ENCODE measurements around the gene SLC25A48. TPM values are rescaled to one million over a fixed set of nuclear protein-coding genes. Genes with fewer than 3 reads are reported as not detected.

SLC25A48 gene
- total RNA-seq, 1 donor from 2014 or later = not detected

GRCh38 chr5:135813758-135814157 lies 20.7 kb upstream of the SLC25A48 start:
- no peaks in the 10 kb centered on the region for H3K27me3 Mint-ChIP-seq (ENCODE audit: unreplicated experiment)
- H3K4me3 Mint-ChIP-seq (ENCODE audit: unreplicated experiment) = no peak overlapping the region
- H3K9me3 Mint-ChIP-seq (ENCODE audit: unreplicated experiment) = no peaks in the 10 kb centered on the region
- no peaks in the 10 kb centered on the region for H3K4me1 Mint-ChIP-seq (ENCODE audit: unreplicated experiment)
- no peak overlapping the region for H3K27ac Mint-ChIP-seq (ENCODE audit: unreplicated experiment)
- no peaks in the 10 kb centered on the region for H3K36me3 Mint-ChIP-seq (ENCODE audit: low read depth, unreplicated experiment)
- no peak for DNase-seq (ENCODE audit: low spot score)
- no peak for TF ChIP-seq CTCF (IDR thresholded peaks at IDR 0.05; ENCODE audit: unreplicated experiment)

GRCh38 chr5:135814316-135814715 lies 20.1 kb upstream of the SLC25A48 start:
- no peak overlapping the region for H3K27ac Mint-ChIP-seq (ENCODE audit: unreplicated experiment)
- DNase-seq (ENCODE audit: low spot score) = no peak
- TF ChIP-seq CTCF (IDR thresholded peaks at IDR 0.05; ENCODE audit: unreplicated experiment) = no peak
- H3K4me1 Mint-ChIP-seq (ENCODE audit: unreplicated experiment) = no peaks in the 10 kb centered on the region
- H3K4me3 Mint-ChIP-seq (ENCODE audit: unreplicated experiment) = no peak overlapping the region
- H3K36me3 Mint-ChIP-seq (ENCODE audit: low read depth, unreplicated experiment) = no peaks in the 10 kb centered on the region
- no peaks in the 10 kb centered on the region for H3K9me3 Mint-ChIP-seq (ENCODE audit: unreplicated experiment)
- H3K27me3 Mint-ChIP-seq (ENCODE audit: unreplicated experiment) = no peaks in the 10 kb centered on the region

GRCh38 chr5:135814812-135815211 lies 19.7 kb upstream of the SLC25A48 start:
- Mint-ChIP-seq H3K4me3 (ENCODE audit: unreplicated experiment) (no peak overlapping the region), H3K9me3 (ENCODE audit: unreplicated experiment) (no peaks in the 10 kb centered on the region), H3K4me1 (ENCODE audit: unreplicated experiment) (no peaks in the 10 kb centered on the region), H3K27ac (ENCODE audit: unreplicated experiment) (no peak overlapping the region), H3K27me3 (ENCODE audit: unreplicated experiment) (no peaks in the 10 kb centered on the region), H3K36me3 (ENCODE audit: low read depth, unreplicated experiment) (no peaks in the 10 kb centered on the region)
- TF ChIP-seq CTCF (IDR thresholded peaks at IDR 0.05; ENCODE audit: unreplicated experiment) = no peak
- DNase-seq (ENCODE audit: low spot score) = no peak

GRCh38 chr5:135821061-135821801 lies 13.2 kb upstream of the SLC25A48 start:
- no peaks in the 10 kb centered on the region for H3K36me3 Mint-ChIP-seq (ENCODE audit: low read depth, unreplicated experiment)
- H3K27me3 Mint-ChIP-seq (ENCODE audit: unreplicated experiment) = peaks cover 2% of the 10 kb centered on the region
- H3K4me1 Mint-ChIP-seq (ENCODE audit: unreplicated experiment) = no peaks in the 10 kb centered on the region
- H3K27ac Mint-ChIP-seq (ENCODE audit: unreplicated experiment) = no peak overlapping the region
- H3K9me3 Mint-ChIP-seq (ENCODE audit: unreplicated experiment) = no peaks in the 10 kb centered on the region
- DNase-seq (ENCODE audit: low spot score) = no peak
- TF ChIP-seq CTCF (IDR thresholded peaks at IDR 0.05; ENCODE audit: unreplicated experiment) = no peak
- no peak overlapping the region for H3K4me3 Mint-ChIP-seq (ENCODE audit: unreplicated experiment)

- peaks cover 3% of the 10 kb centered on the region for H3K27me3 Mint-ChIP-seq (ENCODE audit: unreplicated experiment)
- H3K9me3 Mint-ChIP-seq (ENCODE audit: unreplicated experiment) = no peaks in the 10 kb centered on the region
- no peak for TF ChIP-seq CTCF (IDR thresholded peaks at IDR 0.05; ENCODE audit: unreplicated experiment)
- no peak overlapping the region for H3K27ac Mint-ChIP-seq (ENCODE audit: unreplicated experiment)
- no peak overlapping the region for H3K4me3 Mint-ChIP-seq (ENCODE audit: unreplicated experiment)
- H3K4me1 Mint-ChIP-seq (ENCODE audit: unreplicated experiment) = no peaks in the 10 kb centered on the region
- no peaks in the 10 kb centered on the region for H3K36me3 Mint-ChIP-seq (ENCODE audit: low read depth, unreplicated experiment)
- no peak for DNase-seq (ENCODE audit: low spot score)
Measured at GRCh38 chr5:135821802-135822201, 12.7 kb upstream of the SLC25A48 start.
